SH-SY5Y (cell line): ENCODE data around the gene C9orf85.

ENCODE experiments used
- GATA2 ChIP-seq: IDR thresholded peaks from 2 replicates; pipeline ENCODE4 v1.6.1; 2011; ENCODE audit warnings: mild to moderate bottlenecking, low read depth, low read length
- GATA3 ChIP-seq: IDR thresholded peaks from 2 replicates; pipeline ENCODE4 v1.6.1; 2011; ENCODE audit warnings: low read depth, mild to moderate bottlenecking, low read length, moderate library complexity

GRCh38 chr9:72022841-72023240 is 111.4 kb downstream of the C9orf85 start:
- TF ChIP-seq GATA2 (no peak), GATA3 (no peak)
